Stimulated activated CD8-positive, alpha-beta memory T cell treated with anti-CD3 and anti-CD28 coated beads, Interleukin-7, amount 100 ng/mL, for 24 hours (primary cell): ENCODE measurements around the gene SNRNP70.
"Not testable (repeated sequence)": the region's sequence is repeated elsewhere in the genome, so short reads cannot be mapped to it uniquely, and the experiment has no call there.

ENCODE experiments used
- DNase-seq: peaks from one replicate; pipeline ENCODE4 v3.0.0-alpha.2; 2020; ENCODE audit warnings: low read depth

The SNRNP70 gene

DNA sequence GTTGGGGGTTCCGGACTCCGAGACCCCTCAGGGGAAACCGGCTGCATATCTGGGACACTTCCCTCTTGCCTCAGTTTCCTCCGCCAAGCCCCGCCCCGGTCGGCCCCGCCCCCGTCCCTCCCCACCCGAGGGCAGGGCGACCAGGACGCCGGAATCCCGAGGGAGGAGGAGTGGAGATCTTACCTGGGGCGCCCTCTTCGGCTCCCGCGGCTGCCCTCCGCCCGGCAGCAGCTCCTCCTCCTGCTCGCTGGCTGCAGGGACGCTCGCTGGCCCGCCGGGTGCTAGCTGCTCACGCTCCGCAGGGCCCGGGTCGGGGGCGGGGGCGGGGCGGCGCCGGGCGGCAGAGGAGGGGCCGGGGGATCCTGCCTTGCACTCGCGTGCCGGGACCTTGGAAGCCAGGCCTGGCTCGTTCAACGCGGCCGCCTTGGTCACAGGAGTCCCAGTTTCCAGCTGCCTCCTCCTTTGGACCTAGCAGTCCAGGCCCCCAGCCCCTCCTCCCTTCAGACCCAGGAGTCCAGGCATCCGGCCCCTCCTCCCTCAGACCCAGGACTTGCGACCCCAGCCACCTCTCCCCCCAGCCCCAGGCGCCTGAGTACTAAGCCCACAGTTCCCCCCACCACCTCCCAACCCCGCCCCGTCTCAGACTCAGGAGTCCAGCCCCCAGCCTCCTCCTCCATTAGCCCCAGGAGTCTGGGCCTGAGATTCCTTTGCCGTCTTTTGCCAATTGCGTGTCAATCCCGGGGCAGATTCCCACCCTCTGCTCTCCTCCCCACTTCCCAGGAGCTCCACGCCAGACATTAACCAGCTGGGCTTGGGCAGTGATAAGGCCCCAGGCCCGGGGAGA, 20.3 kb upstream of the SNRNP70 start, which contains the start of gene NTF4:
NTF4 (minus strand) TSS at position 51 of the 844 bp plus-strand sequence. CDS start 2,821 bp downstream, outside the sequence.
- DNase-seq = no peak

DNA sequence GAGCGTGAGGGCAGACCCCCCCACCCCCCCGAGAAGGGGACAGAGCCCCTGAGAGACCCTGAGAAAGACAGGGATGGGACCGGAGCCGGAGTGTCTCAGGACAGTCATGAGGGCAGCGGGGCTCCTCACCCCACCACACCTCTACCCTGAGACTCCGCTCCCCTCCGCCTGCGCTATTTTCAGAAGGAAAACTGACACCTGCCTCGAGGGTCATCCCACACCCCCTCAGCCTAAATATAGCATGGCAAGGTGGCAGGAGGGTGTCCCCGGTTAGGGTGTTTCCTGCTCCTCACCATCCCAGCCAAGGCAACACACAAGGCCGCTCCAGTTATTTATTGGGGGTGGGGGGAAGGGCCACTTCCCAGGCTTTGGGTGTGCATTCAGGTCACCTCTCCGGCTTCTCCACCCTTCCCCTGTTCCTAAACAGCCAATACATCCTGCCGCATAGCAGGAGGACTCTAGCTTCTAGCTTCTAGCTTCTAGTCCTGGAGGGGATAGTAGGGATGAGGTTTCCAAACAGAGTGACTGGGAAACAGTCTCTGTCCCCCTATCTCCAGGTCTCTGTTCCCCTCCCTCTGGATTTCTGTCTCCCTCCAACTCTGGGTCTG, 19.2 kb upstream of the SNRNP70 start:
- no peak for DNase-seq

DNA sequence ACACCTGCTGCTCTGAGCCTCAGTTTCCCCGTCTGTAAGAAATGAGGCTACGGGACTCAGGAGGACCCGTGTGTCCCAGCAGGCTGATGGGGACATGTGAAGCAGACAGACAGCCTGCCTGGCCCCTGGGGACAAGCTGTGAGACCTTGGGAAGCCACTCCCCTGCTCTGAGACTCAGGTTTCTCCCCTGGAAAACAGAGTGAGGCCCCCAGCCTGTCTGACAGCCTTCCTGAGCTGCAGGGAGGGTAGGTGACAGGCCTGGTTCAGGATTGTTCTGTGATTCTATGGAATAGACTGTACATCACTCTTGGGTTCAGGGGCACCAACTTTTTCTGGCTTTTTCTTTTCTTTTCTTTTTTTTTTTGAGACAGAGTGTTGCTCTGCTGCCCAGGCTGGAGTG, 17.7 kb upstream of the SNRNP70 start:
- DNase-seq = no peak

DNA sequence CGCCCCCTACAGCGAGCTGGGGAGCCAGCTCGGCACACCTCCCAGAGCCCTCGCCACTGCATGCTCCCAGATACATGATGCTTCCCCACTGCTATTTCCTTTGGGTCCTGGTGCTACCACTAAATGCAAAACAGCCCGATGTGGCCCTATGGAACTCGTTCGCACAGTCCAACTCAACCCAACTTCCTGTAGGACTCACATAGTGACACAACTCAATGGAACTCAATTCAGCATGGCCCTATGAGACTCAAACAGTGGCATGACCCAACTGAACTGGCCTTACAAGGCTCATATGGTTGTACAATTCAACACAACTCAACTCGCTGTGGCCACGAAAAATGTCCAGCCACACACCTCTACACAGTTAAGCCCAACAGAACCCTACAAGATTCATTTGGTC, 16.2 kb upstream of the SNRNP70 start:
- no peak for DNase-seq

DNA sequence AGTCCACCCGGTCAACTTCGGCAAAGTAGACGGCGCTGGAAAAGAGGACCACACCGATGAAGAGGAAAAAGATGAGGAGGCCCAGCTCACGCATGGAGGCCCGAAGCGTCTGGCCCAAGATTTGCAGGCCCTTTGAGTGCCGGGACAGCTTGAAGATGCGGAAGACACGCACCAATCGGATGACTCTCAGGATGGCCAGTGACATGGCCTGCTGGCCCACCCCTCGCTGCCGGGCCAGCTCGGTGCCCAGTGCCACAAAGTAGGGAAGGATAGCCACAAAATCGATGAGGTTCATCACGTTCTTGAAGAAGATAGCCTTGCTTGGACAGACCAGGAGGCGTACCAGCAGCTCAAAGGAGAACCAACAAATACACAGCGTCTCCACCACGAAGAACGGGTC, 14.8 kb upstream of the SNRNP70 start:
- no peak for DNase-seq

DNA sequence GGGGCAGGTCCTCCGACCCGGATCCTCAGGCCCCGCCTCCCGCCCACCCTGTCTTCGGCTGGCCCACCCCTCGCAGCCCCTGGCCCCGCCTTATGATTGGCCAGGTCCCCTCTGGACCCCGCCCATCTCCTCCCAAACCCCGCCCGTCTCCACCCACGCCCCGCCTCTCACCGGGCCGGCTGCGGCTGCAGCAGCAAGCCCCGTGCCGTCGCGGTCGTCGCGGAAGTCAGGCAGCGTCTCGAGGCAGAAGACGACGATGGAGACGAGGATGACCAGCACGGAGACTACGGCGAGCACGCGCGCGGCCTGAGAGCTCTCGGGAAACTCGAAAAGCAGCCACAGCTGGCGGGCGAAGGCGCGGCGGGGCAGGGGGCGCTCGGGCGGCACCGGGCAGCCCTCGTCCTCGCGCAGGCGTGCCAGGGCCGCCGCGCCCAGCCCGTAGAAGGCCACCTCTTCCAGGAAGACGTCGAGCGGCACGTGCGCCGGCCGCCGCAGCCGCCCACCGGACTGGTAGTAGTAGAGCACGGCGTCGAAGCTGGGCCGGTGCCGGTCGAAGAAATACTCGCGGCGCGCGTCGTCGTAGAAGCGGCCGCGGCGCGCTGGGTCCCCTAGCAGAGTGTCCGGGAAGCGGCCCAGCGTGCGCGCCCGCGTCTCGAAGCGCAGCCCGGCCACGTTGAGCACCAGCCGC, 13.2 kb upstream of the SNRNP70 start:
- no peak for DNase-seq

DNA sequence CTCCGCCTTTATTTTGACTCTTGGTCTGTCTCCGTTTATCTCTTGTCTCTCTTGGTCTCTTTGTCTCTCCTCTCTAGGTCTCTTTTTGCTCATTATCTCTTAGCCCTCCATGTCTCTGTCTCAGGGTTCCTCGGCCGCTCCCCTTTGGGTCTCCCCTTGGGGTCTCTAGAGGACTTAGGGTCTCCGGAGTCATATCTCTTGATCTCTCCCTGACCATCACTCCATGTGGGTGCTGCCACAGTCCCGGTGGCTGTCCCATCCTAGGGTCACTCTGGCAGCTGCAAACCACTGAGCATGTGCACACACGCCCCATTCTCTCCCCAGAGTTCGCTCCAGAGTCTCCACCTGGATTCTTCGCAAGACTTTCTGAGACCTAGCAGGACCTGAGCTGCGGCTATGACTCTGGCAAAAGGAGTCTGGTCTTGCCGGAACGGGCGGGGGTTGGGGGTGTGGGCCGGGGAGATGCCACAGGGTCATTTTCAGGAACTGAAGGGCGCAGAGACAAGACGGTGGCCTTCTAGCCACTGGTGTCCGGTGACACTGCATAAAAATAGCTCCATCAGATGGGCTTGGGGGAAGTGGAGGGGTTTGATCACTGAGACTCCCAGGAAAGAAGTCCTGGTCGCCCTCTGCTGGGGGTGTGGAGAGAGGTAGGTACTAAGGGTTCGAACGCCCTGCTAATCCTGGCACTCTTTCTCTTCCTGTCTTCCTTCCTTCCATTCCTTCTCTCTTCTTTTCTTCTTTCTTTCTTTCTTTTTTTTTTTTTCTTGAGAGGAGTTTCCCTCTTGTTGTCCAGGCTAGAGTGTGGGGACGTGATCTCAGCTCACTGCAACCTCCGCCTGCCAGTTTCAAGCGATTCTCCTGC, 11.5 kb upstream of the SNRNP70 start:
- no peak for DNase-seq

DNA sequence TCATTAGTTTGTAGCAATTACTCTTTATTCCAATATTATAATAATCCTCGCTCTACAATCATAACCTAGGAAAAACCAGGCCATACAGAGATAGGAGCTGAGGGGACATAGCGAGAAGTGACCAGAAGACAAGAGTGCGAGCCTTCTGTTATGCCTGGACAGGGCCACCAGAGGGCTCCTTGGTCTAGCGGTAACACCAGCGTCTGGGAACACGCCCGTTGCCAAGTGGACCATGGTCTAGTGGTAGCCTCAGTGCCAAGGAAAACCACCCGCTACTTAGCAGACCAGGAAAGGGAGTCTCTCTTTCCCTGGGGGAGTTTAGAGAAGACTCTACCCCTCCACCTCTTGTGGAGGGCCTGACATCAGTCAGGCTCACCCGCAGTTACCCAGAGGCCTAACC, 10.4 kb upstream of the SNRNP70 start:
- DNase-seq = not testable (repeated sequence)

DNA sequence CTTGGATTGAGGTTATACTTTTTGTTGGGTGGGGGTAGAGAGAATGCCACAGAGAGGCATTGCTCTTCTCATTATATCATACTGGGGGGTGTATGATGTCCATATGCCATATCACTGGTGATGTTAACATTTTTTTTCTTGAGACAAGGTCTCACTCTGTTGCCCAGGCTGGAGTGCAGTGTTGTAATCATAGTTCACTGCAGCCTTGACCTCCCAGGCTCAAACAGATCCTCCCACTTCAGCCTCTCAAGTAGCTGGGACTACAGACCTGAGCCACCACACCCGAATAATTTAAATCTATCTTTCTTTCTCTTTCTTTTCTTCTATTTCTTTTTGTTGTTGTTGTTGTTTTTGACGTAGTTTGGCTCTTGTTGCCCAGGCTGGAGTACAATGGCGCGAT, 4.9 kb upstream of the SNRNP70 start:
- no peak for DNase-seq

DNA sequence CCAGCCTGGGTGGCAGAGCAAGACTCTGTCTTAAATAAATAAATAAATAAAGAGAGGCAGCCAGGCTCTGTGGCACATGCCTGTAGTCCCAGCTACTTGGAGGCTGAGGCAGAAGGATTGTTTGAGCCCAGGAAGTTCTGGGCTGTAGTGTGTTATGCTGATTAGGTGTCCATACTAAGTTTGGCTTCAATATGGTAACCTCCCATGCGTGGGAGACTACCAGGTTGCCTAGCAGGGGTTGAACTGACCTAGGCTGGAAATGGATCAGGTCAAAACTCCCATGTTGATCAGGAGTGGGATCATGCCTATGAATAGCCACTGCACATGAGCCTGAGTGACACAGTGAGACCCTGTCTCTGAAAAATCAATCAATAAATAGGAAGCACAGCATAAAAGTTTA, 4.0 kb upstream of the SNRNP70 start:
- DNase-seq = no peak

DNA sequence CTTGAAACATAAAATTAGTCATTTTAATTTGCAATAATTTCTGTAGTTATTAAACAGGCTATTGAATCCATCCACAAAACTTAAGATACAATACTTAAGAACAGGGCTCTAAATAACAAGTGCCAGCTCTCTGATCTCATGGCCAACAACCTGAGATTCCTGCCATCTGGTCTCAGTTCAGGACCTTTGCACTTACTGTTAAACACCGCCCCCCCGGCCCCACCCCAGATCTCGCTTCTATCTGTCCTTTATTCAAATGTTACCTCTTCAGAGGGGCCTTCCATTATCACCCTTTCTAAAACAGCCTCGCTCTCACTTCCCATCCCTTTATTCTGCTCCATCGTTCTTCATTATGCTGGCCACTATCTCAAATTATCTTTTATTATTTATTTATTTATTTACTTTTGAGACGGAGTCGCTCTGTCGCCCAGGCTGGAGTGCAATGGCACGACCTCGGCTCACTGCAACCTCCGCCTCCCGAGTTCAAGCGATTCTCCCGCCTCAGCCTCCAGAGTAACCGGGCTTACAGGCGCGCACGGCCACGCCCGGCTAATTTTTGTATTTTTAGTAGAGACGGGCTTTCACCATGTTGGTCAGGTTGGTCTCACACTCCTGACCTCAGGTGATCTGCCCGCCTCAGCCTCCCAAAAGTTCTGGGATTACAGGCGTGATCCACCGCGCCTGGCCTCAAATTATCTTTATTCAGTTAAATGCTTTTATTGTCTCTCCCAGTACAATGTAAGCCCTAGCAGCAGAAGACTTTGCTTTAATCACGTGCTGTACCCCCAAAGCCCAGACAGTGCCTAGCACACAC, 838 bp upstream of the SNRNP70 start:
- DNase-seq = no peak

DNA sequence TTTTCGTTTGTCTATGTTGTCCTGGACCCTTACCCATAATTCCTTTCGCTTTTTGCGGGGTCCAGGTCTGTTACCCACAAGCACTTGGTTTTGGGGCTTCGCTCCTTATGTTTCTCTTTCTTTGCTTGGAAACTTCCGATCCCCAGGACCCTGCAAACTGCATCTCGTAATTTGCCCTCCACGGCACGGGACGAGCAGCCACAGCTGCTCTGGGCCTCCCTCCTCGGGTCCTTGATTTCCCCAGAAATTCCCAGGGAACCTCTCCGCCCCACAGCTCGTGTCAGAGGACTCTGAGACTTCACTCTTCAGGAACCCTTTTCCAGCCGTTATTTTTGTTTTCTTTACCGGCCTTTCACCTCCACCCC, 599 bp downstream of the SNRNP70 start:
- no peak for DNase-seq

DNA sequence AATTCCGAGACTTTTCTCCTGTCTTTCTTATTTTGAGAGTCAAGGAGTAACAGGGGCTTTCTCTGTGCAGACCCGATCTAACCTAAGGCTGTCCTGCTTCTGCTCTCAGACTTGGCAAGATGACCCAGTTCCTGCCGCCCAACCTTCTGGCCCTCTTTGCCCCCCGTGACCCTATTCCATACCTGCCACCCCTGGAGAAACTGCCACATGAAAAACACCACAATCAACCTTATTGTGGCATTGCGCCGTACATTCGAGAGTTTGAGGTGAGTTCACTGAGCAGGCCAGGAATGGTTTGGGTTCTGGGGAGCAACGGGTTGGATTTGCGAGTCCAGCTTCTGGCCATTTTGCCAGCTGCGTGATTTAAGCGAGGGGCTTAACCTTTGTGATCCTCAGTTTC, 1.0 kb downstream of the SNRNP70 start:
- DNase-seq = no peak

DNA sequence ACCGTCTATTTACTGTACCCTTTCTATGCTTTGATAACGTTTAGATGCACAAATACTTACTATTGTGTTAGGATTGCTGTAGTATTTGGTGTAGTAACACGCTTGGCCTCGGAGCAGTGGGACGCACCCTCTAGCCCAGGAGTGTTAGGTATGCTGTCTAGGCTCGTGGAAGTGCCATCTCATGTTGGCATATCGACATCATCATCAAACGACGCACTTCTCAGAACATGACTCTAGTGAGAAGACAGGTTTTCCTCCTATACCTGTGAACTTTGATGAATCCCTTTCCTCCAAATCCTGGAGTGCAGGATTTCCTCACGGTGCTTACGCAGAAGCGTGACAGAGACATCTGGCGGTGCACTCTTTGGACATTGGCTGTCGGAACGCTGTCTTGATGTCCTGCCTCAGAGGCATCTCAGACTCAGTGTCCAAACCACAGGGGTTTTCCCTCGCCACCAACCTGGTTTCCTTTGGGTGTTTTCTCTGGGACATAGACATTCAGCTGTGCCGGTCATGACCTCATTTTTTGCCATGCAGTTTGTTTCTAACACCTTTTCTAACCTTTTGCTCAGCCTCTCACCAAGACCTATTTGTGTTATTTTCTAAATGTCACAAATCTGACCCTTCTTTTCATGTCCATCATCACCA, 6.3 kb downstream of the SNRNP70 start:
- DNase-seq = no peak

DNA sequence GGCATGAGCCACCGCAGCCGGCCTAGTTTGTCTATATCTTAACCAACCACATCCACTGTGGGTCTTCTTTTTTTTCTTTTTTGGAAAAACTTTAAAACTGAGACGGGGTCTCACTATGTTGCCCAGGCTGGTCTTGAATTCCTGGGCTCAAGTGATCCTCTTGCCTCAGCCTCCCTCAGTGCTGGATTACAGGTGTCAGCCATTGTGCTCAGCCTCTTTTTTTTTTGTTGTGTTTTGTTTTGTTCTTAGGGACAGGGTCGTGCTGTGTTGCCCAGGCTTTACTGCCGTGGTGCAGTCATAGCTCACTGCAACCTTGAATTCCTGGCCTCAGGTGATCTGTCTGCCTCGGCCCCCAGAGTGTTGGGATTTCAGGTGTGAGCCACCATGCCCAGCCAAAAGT, 7.4 kb downstream of the SNRNP70 start:
- no peak for DNase-seq

DNA sequence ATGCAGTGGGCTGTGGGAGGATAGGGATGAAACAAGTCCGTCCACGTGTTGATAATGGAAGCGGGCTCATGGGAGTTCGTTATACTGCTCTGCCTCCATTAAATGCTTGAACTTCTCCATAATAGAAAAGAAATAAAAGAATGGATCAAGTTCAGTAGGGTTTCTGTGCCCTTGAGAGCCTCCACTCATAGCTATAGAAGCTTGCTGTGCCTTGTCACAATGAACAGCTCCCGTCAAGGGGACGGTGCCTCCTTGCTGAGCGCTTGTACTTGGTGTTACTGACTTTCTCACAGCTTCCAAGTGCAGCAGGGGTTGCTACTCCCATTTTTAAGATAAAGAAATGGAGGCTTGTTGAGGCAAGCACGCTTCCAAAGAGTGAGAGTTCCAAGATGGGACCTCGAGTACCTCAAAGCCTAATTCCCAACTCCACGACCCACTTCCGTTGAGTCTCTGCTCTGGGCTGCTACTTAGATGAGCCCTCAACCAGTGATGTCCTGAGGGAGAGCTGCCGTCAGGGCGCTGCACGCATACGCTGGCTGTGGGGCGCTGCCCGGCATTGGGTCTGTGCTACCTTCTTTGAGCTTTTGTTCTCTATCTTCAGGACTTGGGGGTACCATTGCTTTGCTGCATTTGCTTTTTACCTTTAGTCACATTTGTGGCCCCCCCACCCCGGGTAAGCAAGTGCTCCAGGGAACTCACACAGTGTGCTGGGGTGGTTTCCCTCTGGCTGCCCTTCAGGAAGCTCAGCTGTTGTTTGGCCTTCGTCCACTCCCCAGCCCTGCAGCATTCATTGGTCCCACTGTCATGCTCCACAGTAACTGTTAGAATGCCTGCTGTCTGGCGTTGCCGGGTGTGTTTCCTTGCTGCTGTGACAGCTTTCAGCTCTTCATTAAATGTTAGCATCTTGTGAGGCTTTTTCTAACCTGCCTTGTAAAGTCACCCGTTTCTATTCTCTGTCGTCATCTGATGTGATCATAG, 9.5 kb downstream of the SNRNP70 start:
- no peak for DNase-seq

DNA sequence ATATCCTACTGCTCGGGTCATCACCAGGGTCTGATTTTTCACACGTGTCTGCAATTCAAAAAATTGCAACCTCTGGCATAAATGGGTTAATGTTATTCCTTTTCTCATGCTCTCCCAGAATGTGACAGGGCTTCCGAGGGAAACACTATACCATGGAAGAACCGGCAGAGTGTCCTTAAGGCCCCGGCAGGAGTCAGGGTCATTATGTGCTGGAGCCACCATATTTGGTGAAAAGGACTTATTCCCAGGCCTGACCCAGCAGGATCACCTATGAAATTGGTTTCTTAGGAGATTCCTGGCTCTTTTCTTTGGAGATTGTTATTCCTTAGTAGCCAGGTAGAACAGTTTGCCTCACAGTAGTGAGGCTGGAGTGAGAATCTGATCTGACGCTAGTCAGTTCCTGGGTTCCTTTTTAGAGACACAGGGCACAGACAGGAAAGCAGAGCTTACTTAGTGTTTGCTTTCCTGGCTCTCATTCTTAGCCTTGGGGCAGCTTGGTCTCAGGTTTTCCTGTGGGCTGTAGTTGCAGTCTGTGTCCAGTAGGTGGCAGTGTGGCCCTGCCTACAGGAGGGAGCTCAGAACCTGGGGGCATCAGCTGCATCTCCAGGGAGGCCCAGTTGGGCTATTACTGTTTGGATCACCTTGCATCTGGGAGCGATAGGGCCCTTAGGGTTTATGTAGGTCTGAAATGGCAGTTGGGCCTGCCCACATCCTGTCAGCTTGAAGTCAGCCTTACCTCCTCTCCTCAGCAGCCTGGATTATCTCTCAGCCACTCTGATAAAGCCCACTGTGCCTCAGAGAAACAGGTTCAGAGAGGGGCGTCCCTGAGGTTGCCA, 12.4 kb downstream of the SNRNP70 start:
- peak; percentile 40 for DNase-seq

DNA sequence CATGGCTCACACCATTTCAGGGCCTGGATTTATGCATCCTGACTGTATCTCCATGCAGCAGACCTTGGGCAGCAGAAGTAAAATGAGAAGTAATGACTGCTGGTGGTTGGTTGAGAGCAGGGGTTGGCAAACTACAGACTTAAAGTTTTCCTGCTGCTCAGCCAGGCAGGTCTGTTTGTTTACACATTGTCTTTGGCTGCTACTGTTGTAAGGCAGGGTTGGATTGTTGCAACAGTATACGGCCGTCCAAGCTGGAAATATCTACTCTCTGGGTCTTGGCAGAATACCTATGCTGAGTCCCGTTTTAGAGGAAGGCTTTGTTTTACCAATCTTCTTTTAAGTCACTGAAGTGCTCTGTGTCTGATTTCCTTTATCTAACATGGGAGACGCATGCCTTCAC, 13.5 kb downstream of the SNRNP70 start:
- DNase-seq = no peak

DNA sequence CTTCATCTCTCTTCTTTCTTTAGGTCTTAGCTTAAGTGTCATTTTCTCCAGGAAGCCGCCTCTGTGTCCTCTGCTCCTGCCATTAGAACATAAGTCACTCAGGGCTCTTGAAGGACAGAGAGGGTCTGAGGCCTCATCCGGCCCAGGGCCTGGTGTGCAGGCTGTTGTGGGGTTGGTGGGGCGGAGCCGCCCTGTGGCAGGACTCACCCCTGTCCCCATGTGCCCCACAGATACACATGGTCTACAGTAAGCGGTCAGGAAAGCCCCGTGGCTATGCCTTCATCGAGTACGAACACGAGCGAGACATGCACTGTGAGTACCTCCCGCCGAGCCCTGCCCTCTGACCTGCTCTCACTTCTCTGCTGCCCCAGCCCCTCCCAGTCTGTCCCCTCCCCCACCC, 15.9 kb downstream of the SNRNP70 start:
- no peak for DNase-seq
